ENCODE measurements around the gene ADRA2B. TPM values are rescaled to one million over a fixed set of nuclear protein-coding genes. Genes with fewer than 3 reads are reported as not detected.

ADRA2B gene
- polyA plus RNA-seq, 2 of the 4 experiments (the other 2 are of a cell fraction), result 0.03 to 0.05 TPM

- CTCF ChIA-PET, result interaction anchor here (0.9 to 3.0 kb wide), 3 partner anchors 16 to 25 kb away, joined by 3 to 17 read pairs (median 8); partner anchors contain the start of gene ADRA2B
- Histone ChIP-seq H3K27ac (no peak overlapping the region), H3K4me3 (no peak overlapping the region), H3K4me2 (no peak overlapping the region), H3K9me3 (no peaks in the 10 kb centered on the region), H3K4me1 (peaks cover 12% of the 10 kb centered on the region; the same call in 1 of the 3 replicates)
- no peak for DNase-seq (ENCODE audit: low read depth in 1 of 2, low spot score in 1 of 2)
- no peak for FAIRE-seq
- TF ChIP-seq RFX5 (IDR thresholded peaks at IDR 0.05) (no peak), KDM1A (IDR thresholded peaks at IDR 0.05; ENCODE audit: low read depth) (no peak), SMC3 (IDR thresholded peaks at IDR 0.05) (no peak), KDM5A (IDR thresholded peaks at IDR 0.05) (no peak), FOXS1 (CRISPR knock-in tag; IDR thresholded peaks at IDR 0.05) (no peak), RAD21 (conservative IDR thresholded peaks at IDR 0.05 in 1 of 2, IDR thresholded peaks at IDR 0.05 in 1 of 2) (no peak), HOXB5 (CRISPR knock-in tag; IDR thresholded peaks at IDR 0.05) (no peak)
- ATAC-seq, result peak in 1 of 2 experiments; percentile 42; a peak in 3 of 6 replicates
- POLR2A ChIA-PET, result no interaction called here
- 76% methylated on average over 16 of the region's 18 CpGs for WGBS (ENCODE audit: missing lambda C conversion rate)
Observed at GRCh38 chr2:96091711-96092572, 24.4 kb downstream of the ADRA2B start.

GRCh38 chr2:96091141-96091710 is 25.1 kb downstream of the ADRA2B start:
- ATAC-seq (peak; percentile 17 to 28; a peak in 3 of 6 replicates), FAIRE-seq (no peak), DNase-seq (ENCODE audit: low read depth in 1 of 2, low spot score in 1 of 2) (no peak)
- Histone ChIP-seq H3K4me2 (peak overlapping the region; percentile 26; the same call in 1 of the 3 replicates), H3K9me3 (no peaks in the 10 kb centered on the region), H3K4me1 (peaks cover 12% of the 10 kb centered on the region; the same call in 1 of the 3 replicates), H3K4me3 (no peak overlapping the region), H3K27ac (no peak overlapping the region)
- 64% methylated on average over 14 of the region's 14 CpGs for WGBS (ENCODE audit: missing lambda C conversion rate)
- CTCF ChIA-PET, result interaction anchor here (1.1 to 3.0 kb wide), 3 partner anchors 19 to 26 kb away, joined by 5 to 17 read pairs (median 8); partner anchors contain the start of gene ADRA2B
- TF ChIP-seq ZFP36 (IDR thresholded peaks at IDR 0.05; ENCODE audit: borderline replicate concordance, partially characterized antibody), result no peak
- no peak for TF ChIP-seq ZSCAN20 (CRISPR knock-in tag; IDR thresholded peaks at IDR 0.05)
- no peak for TF ChIP-seq FOSB (CRISPR knock-in tag; IDR thresholded peaks at IDR 0.05)
- TF ChIP-seq GATA3 (IDR thresholded peaks at IDR 0.05; ENCODE audit: borderline replicate concordance), result no peak
- no peak for TF ChIP-seq RNF2 (IDR thresholded peaks at IDR 0.05; ENCODE audit: borderline replicate concordance, low read depth)
- no peak for TF ChIP-seq NR3C1 (IDR thresholded peaks at IDR 0.05)
- no peak for TF ChIP-seq CHD4 (IDR thresholded peaks at IDR 0.05; ENCODE audit: borderline replicate concordance)
- TF ChIP-seq HMGXB4 (CRISPR knock-in tag; IDR thresholded peaks at IDR 0.05; ENCODE audit: borderline replicate concordance), result no peak
- no peak for TF ChIP-seq SREBF2 (IDR thresholded peaks at IDR 0.05)
- no peak for TF ChIP-seq ZNF302 (CRISPR knock-in tag; IDR thresholded peaks at IDR 0.05)
- no peak for TF ChIP-seq TP53 (CRISPR knock-in tag; IDR thresholded peaks at IDR 0.05)
- TF ChIP-seq POLR2A (IDR thresholded peaks at IDR 0.05; ENCODE audit: low read length), result no peak
- no peak for TF ChIP-seq JUNB (IDR thresholded peaks at IDR 0.05)
- no peak for TF ChIP-seq RARB (CRISPR knock-in tag; IDR thresholded peaks at IDR 0.05)
- no peak for TF ChIP-seq KDM5A (IDR thresholded peaks at IDR 0.05)
- TF ChIP-seq CHD2 (IDR thresholded peaks at IDR 0.05; ENCODE audit: low read length, partially characterized antibody), result no peak
- TF ChIP-seq CEBPB (IDR thresholded peaks at IDR 0.05), result no peak
- no peak for TF ChIP-seq CBX8 (IDR thresholded peaks at IDR 0.05)
- POLR2A ChIA-PET, result no interaction called here
